Measurements from ENCODE around the gene ACVR2B. TPM values are rescaled to one million over a fixed set of nuclear protein-coding genes. Genes with fewer than 3 reads are reported as not detected.

ACVR2B gene
- total RNA-seq, 1 experiment from 2014 or later, result 18.3 TPM

- RAD21 ChIA-PET (ENCODE audit: low non-redundant PET in 1 of 2, low total read pairs in 2 of 2, uncharacterized antibody in 2 of 2, unreplicated experiment in 2 of 2), result no interaction called here
- peak overlapping the region; percentile 97 for H3K27ac ChIP-seq (ENCODE audit: low read depth, low read length)
- TF ChIP-seq POLR2A (IDR thresholded peaks at IDR 0.05; ENCODE audit: borderline replicate concordance, extremely low read depth, insufficient read depth, insufficient read length) (peak; percentile 40), ZFX (IDR thresholded peaks at IDR 0.05) (peak; percentile 96), ELF1 (IDR thresholded peaks at IDR 0.05; ENCODE audit: borderline replicate concordance, low read depth) (no peak)
- H3K4me3 ChIP-seq (replicated peaks in 1 of 2; ENCODE audit: low read depth in 1 of 2, low read length in 2 of 2), result peak overlapping the region; percentile 77 to 84
- no peaks in the 10 kb centered on the region for H3K9me3 ChIP-seq (ENCODE audit: control insufficient read depth in 1 of 2, insufficient read depth in 1 of 2, low read depth in 1 of 2, low read length in 2 of 2)
- no peaks in the 10 kb centered on the region for H3K36me3 ChIP-seq (ENCODE audit: control insufficient read depth in 1 of 2, insufficient read depth in 2 of 2, low read length in 2 of 2)
- no peaks in the 10 kb centered on the region for H3K27me3 ChIP-seq (ENCODE audit: insufficient read depth, low read length)
- DNase-seq (ENCODE audit: low read depth, low spot score), result no peak
- intact Hi-C loops (cut with micrococcal nuclease), result loop anchor here (10.0 kb wide), 2 partner anchors 100 to 320 kb away; partner anchors contain the start of genes ACAA1 and MYD88
- peaks cover 48% of the 10 kb centered on the region for H3K79me2 ChIP-seq (ENCODE audit: insufficient read depth, low read length)
- H3K9ac ChIP-seq (ENCODE audit: low read length), result peak overlapping the region; percentile 90
- POLR2A ChIA-PET, result interaction anchor here (1.2 kb wide), 1 partner anchor 108 kb away, joined by 3 read pairs; the partner anchor contains the start of gene XYLB
- H2AFZ ChIP-seq (ENCODE audit: low read depth, low read length, poor library complexity, severe bottlenecking), result no peak overlapping the region
- H3K9me2 ChIP-seq (ENCODE audit: insufficient read depth), result no peaks in the 10 kb centered on the region
- peak overlapping the region; percentile 97 for H3K4me2 ChIP-seq (ENCODE audit: low read length)
- H3K4me1 ChIP-seq (ENCODE audit: control insufficient read depth in 1 of 2, insufficient read depth in 2 of 2, low read length in 2 of 2), result peaks cover 32 to 58% of the 10 kb centered on the region in 2 experiments
- BruUV-seq (replicated peaks), result no TSS peak
- peak; percentile 25 for ATAC-seq
- CTCF ChIA-PET, result no interaction called here
- no peaks in the 10 kb centered on the region for H4K20me1 ChIP-seq (ENCODE audit: insufficient read depth)
Observed at GRCh38 chr3:38454178-38454883, 641 bp downstream of the ACVR2B start.

GRCh38 chr3:38454884-38455638, 1.4 kb downstream of the ACVR2B start:
- peak; percentile 73 for ATAC-seq
- Histone ChIP-seq H3K4me3 (replicated peaks in 1 of 2; ENCODE audit: low read depth in 1 of 2, low read length in 2 of 2) (peak overlapping the region; percentile 77 to 84), H3K4me2 (ENCODE audit: low read length) (peak overlapping the region; percentile 97), H3K36me3 (ENCODE audit: control insufficient read depth in 1 of 2, insufficient read depth in 2 of 2, low read length in 2 of 2) (no peaks in the 10 kb centered on the region), H3K27ac (ENCODE audit: low read depth, low read length) (peak overlapping the region; percentile 97), H3K4me1 (ENCODE audit: control insufficient read depth in 1 of 2, insufficient read depth in 2 of 2, low read length in 2 of 2) (peaks cover 37 to 64% of the 10 kb centered on the region in 2 experiments), H3K9me3 (ENCODE audit: control insufficient read depth in 1 of 2, insufficient read depth in 1 of 2, low read depth in 1 of 2, low read length in 2 of 2) (no peaks in the 10 kb centered on the region), H3K79me2 (ENCODE audit: insufficient read depth, low read length) (peaks cover 55% of the 10 kb centered on the region), H3K9me2 (ENCODE audit: insufficient read depth) (no peaks in the 10 kb centered on the region), H4K20me1 (ENCODE audit: insufficient read depth) (no peaks in the 10 kb centered on the region), H3K27me3 (ENCODE audit: insufficient read depth, low read length) (no peaks in the 10 kb centered on the region), H2AFZ (ENCODE audit: low read depth, low read length, poor library complexity, severe bottlenecking) (no peak overlapping the region), H3K9ac (ENCODE audit: low read length) (peak overlapping the region; percentile 90)
- BruUV-seq (replicated peaks), result TSS peak; percentile 77
- intact Hi-C loops (cut with micrococcal nuclease), result loop anchor here (10.0 kb wide), 2 partner anchors 100 to 320 kb away; partner anchors contain the start of genes ACAA1 and MYD88
- DNase-seq (ENCODE audit: low read depth, low spot score), result no peak
- ChIA-PET RAD21 (ENCODE audit: low non-redundant PET in 1 of 2, low total read pairs in 2 of 2, uncharacterized antibody in 2 of 2, unreplicated experiment in 2 of 2) (no interaction called here), POLR2A (interaction anchor here (1.2 kb wide), 1 partner anchor 108 kb away, joined by 3 read pairs; the partner anchor contains the start of gene XYLB), CTCF (interaction anchor here (0.9 to 1.3 kb wide), 2 partner anchors 10 to 25 kb away, joined by 3 to 4 read pairs; no protein-coding TSS in a partner anchor)
- TF ChIP-seq SIN3A (IDR thresholded peaks at IDR 0.05; ENCODE audit: low read depth) (no peak; the same call in 1 of the 2 replicates), POLR2AphosphoS5 (IDR thresholded peaks at IDR 0.05; ENCODE audit: low read depth, low read length) (peak; percentile 79), REST (IDR thresholded peaks at IDR 0.05; ENCODE audit: low read depth) (no peak), MAX (IDR thresholded peaks at IDR 0.05) (peak; percentile 75), RAD21 (IDR thresholded peaks at IDR 0.05; ENCODE audit: low read depth) (no peak), EZH2phosphoT487 (IDR thresholded peaks at IDR 0.05; ENCODE audit: borderline replicate concordance) (no peak), EZH2 (IDR thresholded peaks at IDR 0.05) (no peak), SRF (IDR thresholded peaks at IDR 0.05; ENCODE audit: low read depth) (no peak), FOSL1 (IDR thresholded peaks at IDR 0.05; ENCODE audit: low read depth) (no peak), EGR1 (IDR thresholded peaks at IDR 0.05; ENCODE audit: low read depth) (peak; percentile 87), POLR2A (IDR thresholded peaks at IDR 0.05; ENCODE audit: borderline replicate concordance, extremely low read depth, insufficient read depth, insufficient read length) (peak; percentile 63), JUND (IDR thresholded peaks at IDR 0.05) (no peak)
